Measurements from ENCODE around the gene CRKL.

Gene CRKL

DNA sequence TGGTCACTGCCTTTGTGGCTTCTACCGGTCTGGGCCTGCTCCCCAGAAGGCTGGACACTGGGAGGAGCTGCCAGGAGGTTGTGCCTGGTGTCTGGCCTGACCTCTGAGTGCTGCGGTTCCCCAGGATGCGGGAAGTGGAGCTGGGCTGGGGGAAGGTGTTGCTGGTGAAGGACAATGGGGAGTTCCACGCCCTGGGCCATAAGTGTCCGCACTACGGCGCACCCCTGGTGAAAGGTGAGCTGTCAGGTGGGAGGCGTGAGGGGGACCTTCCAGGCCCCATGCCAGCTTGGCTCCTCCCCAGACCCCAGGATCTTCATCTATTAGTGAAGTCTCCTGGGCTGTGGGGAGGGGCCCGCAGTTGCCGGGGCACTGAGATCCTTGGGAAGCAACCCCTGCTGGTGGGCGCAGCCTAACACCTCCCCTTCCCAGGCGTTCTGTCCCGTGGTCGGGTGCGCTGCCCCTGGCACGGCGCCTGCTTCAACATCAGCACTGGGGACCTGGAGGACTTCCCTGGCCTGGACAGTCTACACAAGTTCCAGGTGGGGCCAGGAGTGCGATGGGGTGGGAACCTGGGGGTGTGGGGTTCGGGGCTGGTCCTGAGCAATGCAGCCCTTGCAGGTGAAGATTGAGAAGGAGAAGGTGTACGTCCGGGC is 56.6 kb downstream of the CRKL start:
- H3K27ac ChIP-seq (ENCODE audit: extremely low read depth, low read depth, low read length): no peak overlapping the region
- TF ChIP-seq ZNF157 (tag by site-specific recombination; IDR thresholded peaks at IDR 0.05): no peak
- TF ChIP-seq ZNF202 (tag by site-specific recombination; IDR thresholded peaks at IDR 0.05; ENCODE audit: borderline replicate concordance): no peak
- TF ChIP-seq, protein P1, sequence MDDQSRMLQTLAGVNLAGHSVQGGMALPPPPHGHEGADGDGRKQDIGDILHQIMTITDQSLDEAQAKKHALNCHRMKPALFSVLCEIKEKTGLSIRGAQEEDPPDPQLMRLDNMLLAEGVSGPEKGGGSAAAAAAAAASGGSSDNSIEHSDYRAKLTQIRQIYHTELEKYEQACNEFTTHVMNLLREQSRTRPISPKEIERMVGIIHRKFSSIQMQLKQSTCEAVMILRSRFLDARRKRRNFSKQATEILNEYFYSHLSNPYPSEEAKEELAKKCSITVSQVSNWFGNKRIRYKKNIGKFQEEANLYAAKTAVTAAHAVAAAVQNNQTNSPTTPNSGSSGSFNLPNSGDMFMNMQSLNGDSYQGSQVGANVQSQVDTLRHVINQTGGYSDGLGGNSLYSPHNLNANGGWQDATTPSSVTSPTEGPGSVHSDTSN (CRISPR knock-in tag; IDR thresholded peaks at IDR 0.05): no peak
- no peak for TF ChIP-seq FEZF1 (tag by site-specific recombination; IDR thresholded peaks at IDR 0.05)
- no peak for TF ChIP-seq ZXDB (tag by site-specific recombination; IDR thresholded peaks at IDR 0.05)
- TF ChIP-seq, protein P2, sequence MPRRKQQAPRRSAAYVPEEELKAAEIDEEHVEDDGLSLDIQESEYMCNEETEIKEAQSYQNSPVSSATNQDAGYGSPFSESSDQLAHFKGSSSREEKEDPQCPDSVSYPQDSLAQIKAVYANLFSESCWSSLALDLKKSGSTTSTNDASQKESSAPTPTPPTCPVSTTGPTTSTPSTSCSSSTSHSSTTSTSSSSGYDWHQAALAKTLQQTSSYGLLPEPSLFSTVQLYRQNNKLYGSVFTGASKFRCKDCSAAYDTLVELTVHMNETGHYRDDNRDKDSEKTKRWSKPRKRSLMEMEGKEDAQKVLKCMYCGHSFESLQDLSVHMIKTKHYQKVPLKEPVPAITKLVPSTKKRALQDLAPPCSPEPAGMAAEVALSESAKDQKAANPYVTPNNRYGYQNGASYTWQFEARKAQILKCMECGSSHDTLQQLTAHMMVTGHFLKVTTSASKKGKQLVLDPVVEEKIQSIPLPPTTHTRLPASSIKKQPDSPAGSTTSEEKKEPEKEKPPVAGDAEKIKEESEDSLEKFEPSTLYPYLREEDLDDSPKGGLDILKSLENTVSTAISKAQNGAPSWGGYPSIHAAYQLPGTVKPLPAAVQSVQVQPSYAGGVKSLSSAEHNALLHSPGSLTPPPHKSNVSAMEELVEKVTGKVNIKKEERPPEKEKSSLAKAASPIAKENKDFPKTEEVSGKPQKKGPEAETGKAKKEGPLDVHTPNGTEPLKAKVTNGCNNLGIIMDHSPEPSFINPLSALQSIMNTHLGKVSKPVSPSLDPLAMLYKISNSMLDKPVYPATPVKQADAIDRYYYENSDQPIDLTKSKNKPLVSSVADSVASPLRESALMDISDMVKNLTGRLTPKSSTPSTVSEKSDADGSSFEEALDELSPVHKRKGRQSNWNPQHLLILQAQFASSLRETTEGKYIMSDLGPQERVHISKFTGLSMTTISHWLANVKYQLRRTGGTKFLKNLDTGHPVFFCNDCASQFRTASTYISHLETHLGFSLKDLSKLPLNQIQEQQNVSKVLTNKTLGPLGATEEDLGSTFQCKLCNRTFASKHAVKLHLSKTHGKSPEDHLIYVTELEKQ (tag by site-specific recombination; IDR thresholded peaks at IDR 0.05; ENCODE audit: borderline replicate concordance): no peak
- no peak for TF ChIP-seq ZNF146 (tag by site-specific recombination; IDR thresholded peaks at IDR 0.05)
- TF ChIP-seq, protein P3, sequence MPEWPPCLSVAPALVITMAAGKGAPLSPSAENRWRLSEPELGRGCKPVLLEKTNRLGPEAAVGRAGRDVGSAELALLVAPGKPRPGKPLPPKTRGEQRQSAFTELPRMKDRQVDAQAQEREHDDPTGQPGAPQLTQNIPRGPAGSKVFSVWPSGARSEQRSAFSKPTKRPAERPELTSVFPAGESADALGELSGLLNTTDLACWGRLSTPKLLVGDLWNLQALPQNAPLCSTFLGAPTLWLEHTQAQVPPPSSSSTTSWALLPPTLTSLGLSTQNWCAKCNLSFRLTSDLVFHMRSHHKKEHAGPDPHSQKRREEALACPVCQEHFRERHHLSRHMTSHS (tag by site-specific recombination; IDR thresholded peaks at IDR 0.05): no peak
- TF ChIP-seq, protein P4, sequence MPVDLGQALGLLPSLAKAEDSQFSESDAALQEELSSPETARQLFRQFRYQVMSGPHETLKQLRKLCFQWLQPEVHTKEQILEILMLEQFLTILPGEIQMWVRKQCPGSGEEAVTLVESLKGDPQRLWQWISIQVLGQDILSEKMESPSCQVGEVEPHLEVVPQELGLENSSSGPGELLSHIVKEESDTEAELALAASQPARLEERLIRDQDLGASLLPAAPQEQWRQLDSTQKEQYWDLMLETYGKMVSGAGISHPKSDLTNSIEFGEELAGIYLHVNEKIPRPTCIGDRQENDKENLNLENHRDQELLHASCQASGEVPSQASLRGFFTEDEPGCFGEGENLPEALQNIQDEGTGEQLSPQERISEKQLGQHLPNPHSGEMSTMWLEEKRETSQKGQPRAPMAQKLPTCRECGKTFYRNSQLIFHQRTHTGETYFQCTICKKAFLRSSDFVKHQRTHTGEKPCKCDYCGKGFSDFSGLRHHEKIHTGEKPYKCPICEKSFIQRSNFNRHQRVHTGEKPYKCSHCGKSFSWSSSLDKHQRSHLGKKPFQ (tag by site-specific recombination; IDR thresholded peaks at IDR 0.05): no peak
- H3K4me1 ChIP-seq (ENCODE audit: control insufficient read depth, insufficient read depth, low read length): no peaks in the 10 kb centered on the region
- H3K4me3 ChIP-seq (ENCODE audit: low read depth, low read length): no peak overlapping the region
- no peaks in the 10 kb centered on the region for H3K9me3 ChIP-seq (ENCODE audit: control insufficient read depth, insufficient read depth, low read depth, low read length)
- CTCF ChIA-PET: interaction anchor here (0.6 to 1.2 kb wide), 3 partner anchors 47 to 639 kb away, joined by 3 to 4 read pairs (median 3); no protein-coding TSS in a partner anchor
- POLR2A ChIA-PET: interaction anchor here (1.0 to 3.4 kb wide), 4 partner anchors 8 to 52 kb away, joined by 3 to 27 read pairs (median 4); partner anchors contain the start of gene LZTR1
- no peaks in the 10 kb centered on the region for H3K36me3 ChIP-seq (ENCODE audit: control insufficient read depth in 2 of 2, insufficient read depth in 1 of 2, low read length in 2 of 2)

DNA sequence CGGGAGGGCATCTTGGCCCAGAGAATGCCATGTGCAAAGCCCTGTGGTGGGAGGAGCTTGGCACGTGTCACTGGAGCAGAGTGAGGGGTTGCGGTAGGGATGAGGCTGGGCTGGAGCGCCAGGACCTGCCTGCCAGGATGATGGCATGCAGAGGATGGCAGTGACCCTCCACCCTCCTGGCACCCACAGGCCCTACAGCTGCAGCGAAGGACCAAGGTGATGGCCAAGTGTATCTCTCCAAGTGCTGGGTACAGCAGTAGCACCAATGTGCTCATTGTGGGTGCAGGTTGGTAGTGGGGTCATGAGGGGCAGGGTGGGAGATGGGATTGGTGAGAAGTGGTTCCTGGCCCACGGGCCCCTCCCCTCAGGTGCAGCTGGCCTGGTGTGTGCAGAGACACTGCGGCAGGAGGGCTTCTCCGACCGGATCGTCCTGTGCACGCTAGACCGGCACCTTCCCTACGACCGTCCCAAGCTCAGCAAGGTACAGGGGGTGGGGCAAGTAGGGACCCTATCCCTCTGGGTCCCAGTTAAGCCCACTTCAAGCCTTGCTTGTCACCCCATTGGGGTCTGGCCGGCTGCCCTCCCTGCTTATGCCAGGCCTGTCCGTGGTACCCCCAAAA is 57.2 kb downstream of the CRKL start:
- Histone ChIP-seq H3K4me3 (ENCODE audit: low read depth, low read length) (no peak overlapping the region), H3K27ac (ENCODE audit: extremely low read depth, low read depth, low read length) (no peak overlapping the region), H3K36me3 (ENCODE audit: control insufficient read depth in 2 of 2, insufficient read depth in 1 of 2, low read length in 2 of 2) (no peaks in the 10 kb centered on the region), H3K9me3 (ENCODE audit: control insufficient read depth, insufficient read depth, low read depth, low read length) (no peaks in the 10 kb centered on the region), H3K4me1 (ENCODE audit: control insufficient read depth, insufficient read depth, low read length) (no peaks in the 10 kb centered on the region)
- CTCF ChIA-PET: interaction anchor here (0.6 to 1.2 kb wide), 2 partner anchors 46 to 55 kb away, joined by 3 to 4 read pairs; no protein-coding TSS in a partner anchor
- POLR2A ChIA-PET: interaction anchor here (1.0 to 1.1 kb wide), 2 partner anchors 36 to 53 kb away, joined by 3 read pairs; no protein-coding TSS in a partner anchor
- no peak for TF ChIP-seq ZIC2 (tag by site-specific recombination; IDR thresholded peaks at IDR 0.05)
- TF ChIP-seq MZF1 (tag by site-specific recombination; IDR thresholded peaks at IDR 0.05; ENCODE audit: borderline replicate concordance): no peak
- no peak for TF ChIP-seq ZNF785 (tag by site-specific recombination; IDR thresholded peaks at IDR 0.05)
- TF ChIP-seq ZNF274 (IDR thresholded peaks at IDR 0.05; ENCODE audit: low read length): no peak
- no peak for TF ChIP-seq ZNF274 (tag by site-specific recombination; IDR thresholded peaks at IDR 0.05; ENCODE audit: borderline replicate concordance)
- no peak for TF ChIP-seq ZBTB17 (tag by site-specific recombination; IDR thresholded peaks at IDR 0.05)
- TF ChIP-seq, protein P5, sequence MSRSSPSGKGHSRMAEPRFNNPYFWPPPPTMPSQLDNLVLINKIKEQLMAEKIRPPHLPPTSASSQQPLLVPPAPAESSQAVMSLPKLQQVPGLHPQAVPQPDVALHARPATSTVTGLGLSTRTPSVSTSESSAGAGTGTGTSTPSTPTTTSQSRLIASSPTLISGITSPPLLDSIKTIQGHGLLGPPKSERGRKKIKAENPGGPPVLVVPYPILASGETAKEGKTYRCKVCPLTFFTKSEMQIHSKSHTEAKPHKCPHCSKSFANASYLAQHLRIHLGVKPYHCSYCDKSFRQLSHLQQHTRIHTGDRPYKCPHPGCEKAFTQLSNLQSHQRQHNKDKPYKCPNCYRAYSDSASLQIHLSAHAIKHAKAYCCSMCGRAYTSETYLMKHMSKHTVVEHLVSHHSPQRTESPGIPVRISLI (tag by site-specific recombination; IDR thresholded peaks at IDR 0.05): no peak
- TF ChIP-seq, protein P6, sequence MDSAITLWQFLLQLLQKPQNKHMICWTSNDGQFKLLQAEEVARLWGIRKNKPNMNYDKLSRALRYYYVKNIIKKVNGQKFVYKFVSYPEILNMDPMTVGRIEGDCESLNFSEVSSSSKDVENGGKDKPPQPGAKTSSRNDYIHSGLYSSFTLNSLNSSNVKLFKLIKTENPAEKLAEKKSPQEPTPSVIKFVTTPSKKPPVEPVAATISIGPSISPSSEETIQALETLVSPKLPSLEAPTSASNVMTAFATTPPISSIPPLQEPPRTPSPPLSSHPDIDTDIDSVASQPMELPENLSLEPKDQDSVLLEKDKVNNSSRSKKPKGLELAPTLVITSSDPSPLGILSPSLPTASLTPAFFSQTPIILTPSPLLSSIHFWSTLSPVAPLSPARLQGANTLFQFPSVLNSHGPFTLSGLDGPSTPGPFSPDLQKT (IDR thresholded peaks at IDR 0.05; ENCODE audit: borderline replicate concordance, low read depth, low read length): no peak
- no peak for TF ChIP-seq RBAK (tag by site-specific recombination; IDR thresholded peaks at IDR 0.05)
- no peak for TF ChIP-seq ZNF221 (tag by site-specific recombination; IDR thresholded peaks at IDR 0.05; ENCODE audit: borderline replicate concordance)

Data from HEK293 (cell line).